Mesenchymal stem cell (in vitro differentiated cells and primary cell): ENCODE measurements around the gene PDS5B.

Experiments used
- DNase-seq: peaks from one replicate; pipeline ENCODE4 v3.0.0-alpha.2; 2013
- H2AFZ ChIP-seq: one replicate; pipeline ENCODE4 v1.6.1; 2013; ENCODE audit warnings: low read depth, mild to moderate bottlenecking, control low read depth, inconsistent platforms, low read length, moderate library complexity
- H2AK5ac ChIP-seq: 2 replicates; pipeline ENCODE4 v1.6.1; 2013; ENCODE audit warnings: low read length, moderate library complexity, mild to moderate bottlenecking, inconsistent platforms; ENCODE audit not compliant: severe bottlenecking
- H2BK120ac ChIP-seq: one replicate; pipeline ENCODE4 v1.6.1; 2013; ENCODE audit warnings: low read depth, mild to moderate bottlenecking, inconsistent platforms, low read length, moderate library complexity
- H2BK12ac ChIP-seq, 2 experiments: one replicate each; pipeline ENCODE4 v1.6.1; 2013; ENCODE audit warnings: inconsistent platforms in 2 of 2, low read length in 2 of 2, mild to moderate bottlenecking in 2 of 2, moderate library complexity in 2 of 2, control low read depth in 1 of 2
- H2BK15ac ChIP-seq: one replicate; pipeline ENCODE4 v1.6.1; 2013; ENCODE audit warnings: mild to moderate bottlenecking, low read depth, inconsistent platforms; ENCODE audit not compliant: poor library complexity, severe bottlenecking
- H2BK5ac ChIP-seq: 2 replicates; pipeline ENCODE4 v1.6.1; 2013; ENCODE audit warnings: low read depth, mild to moderate bottlenecking, low read length, control low read depth, inconsistent platforms; ENCODE audit not compliant: poor library complexity, severe bottlenecking
- H3K14ac ChIP-seq, 2 experiments: one replicate each; pipeline ENCODE4 v1.6.1; 2013; ENCODE audit warnings: inconsistent platforms in 2 of 2, low read length in 2 of 2, control low read depth in 1 of 2, mild to moderate bottlenecking in 1 of 2, moderate library complexity in 1 of 2
- H3K18ac ChIP-seq, 2 experiments: one replicate each; pipeline ENCODE4 v1.6.1; 2013; ENCODE audit warnings: inconsistent platforms in 2 of 2, low read length in 2 of 2, control low read depth in 1 of 2, low read depth in 1 of 2, mild to moderate bottlenecking in 1 of 2
- H3K23ac ChIP-seq, 2 experiments: one replicate each; pipeline ENCODE4 v1.6.1; 2013; ENCODE audit warnings: inconsistent platforms in 2 of 2, low read length in 2 of 2, mild to moderate bottlenecking in 2 of 2, moderate library complexity in 2 of 2, control low read depth in 1 of 2
- H3K27ac ChIP-seq: 2 replicates; pipeline ENCODE4 v1.5.1; 2013; ENCODE audit warnings: mild to moderate bottlenecking, moderate library complexity, low read length, control low read depth, inconsistent platforms; ENCODE audit not compliant: poor library complexity, severe bottlenecking
- H3K27me3 ChIP-seq, 2 experiments: 2 replicates each; pipeline versions ENCODE4 v1.6.1 to v1.7.0; 2013; ENCODE audit warnings: low read length in 2 of 2, mild to moderate bottlenecking in 2 of 2, moderate library complexity in 2 of 2, control low read depth in 1 of 2, inconsistent platforms in 1 of 2; ENCODE audit not compliant: control insufficient read depth in 1 of 2, insufficient read depth in 1 of 2
- H3K36me3 ChIP-seq, 2 experiments: 2 replicates each; pipeline versions ENCODE4 v1.6.1 to v1.7.0; 2013; ENCODE audit warnings: low read length in 2 of 2, control low read depth in 1 of 2, inconsistent platforms in 1 of 2, low read depth in 1 of 2, mild to moderate bottlenecking in 1 of 2; ENCODE audit not compliant: insufficient read depth in 2 of 2, control insufficient read depth in 1 of 2
- H3K4ac ChIP-seq, 2 experiments: one replicate each; pipeline ENCODE4 v1.6.1; 2013; ENCODE audit warnings: inconsistent platforms in 2 of 2, low read length in 2 of 2, mild to moderate bottlenecking in 2 of 2, moderate library complexity in 2 of 2, control low read depth in 1 of 2, low read depth in 1 of 2
- H3K4me1 ChIP-seq: 2 replicates; pipeline ENCODE4 v1.6.1; 2013; ENCODE audit warnings: low read depth, low read length, control low read depth; ENCODE audit not compliant: control insufficient read depth, insufficient read depth
- H3K4me2 ChIP-seq: 2 replicates; pipeline ENCODE4 v1.6.1; 2013; ENCODE audit warnings: low read length, mild to moderate bottlenecking, inconsistent platforms; ENCODE audit not compliant: poor library complexity, severe bottlenecking
- H3K4me3 ChIP-seq, 2 experiments: 2 replicates each; pipeline versions ENCODE4 v1.5.1 to v1.7.0; 2013; ENCODE audit warnings: low read length in 2 of 2, mild to moderate bottlenecking in 2 of 2, control low read depth in 1 of 2, low read depth in 1 of 2; ENCODE audit not compliant: insufficient read depth in 1 of 2
- H3K79me1 ChIP-seq: replicated peaks from 2 replicates; pipeline ENCODE4 v1.6.1; 2013; ENCODE audit warnings: mild to moderate bottlenecking, control low read depth, low read length, inconsistent platforms; ENCODE audit not compliant: poor library complexity, severe bottlenecking
- H3K9ac ChIP-seq: 2 replicates; pipeline ENCODE4 v1.7.0; 2013; ENCODE audit warnings: mild to moderate bottlenecking, low read length, moderate library complexity
- H3K9me3 ChIP-seq: 2 replicates; pipeline ENCODE4 v1.7.0; 2013; ENCODE audit warnings: mild to moderate bottlenecking, low read length; ENCODE audit not compliant: control insufficient read depth
- H4K8ac ChIP-seq: one replicate; pipeline ENCODE4 v1.6.1; 2013; ENCODE audit warnings: inconsistent platforms, mild to moderate bottlenecking, low read length, moderate library complexity
- H4K91ac ChIP-seq: one replicate; pipeline ENCODE4 v1.6.1; 2013; ENCODE audit warnings: mild to moderate bottlenecking, low read length, inconsistent platforms
- WGBS: methylation state at CpG from one replicate; pipeline ENCODE4 v1.1.7; 2013; ENCODE audit warnings: mixed read lengths; 5-methylcytosine and 5-hydroxymethylcytosine counted together

Gene PDS5B

GRCh38 chr13:32804673-32805230, 218.5 kb downstream of the PDS5B start:
- Histone ChIP-seq H3K4me1 (no peaks in the 10 kb centered on the region), H3K23ac (no peak overlapping the region), H2BK15ac (no peak overlapping the region), H2BK120ac (no peak overlapping the region), H3K4me2 (no peak overlapping the region), H3K4me3 (no peak overlapping the region), H3K79me1 (no peaks in the 10 kb centered on the region), H3K4ac (no peak overlapping the region), H4K8ac (no peak overlapping the region), H2AK5ac (no peak overlapping the region), H3K9ac (peak overlapping the region; percentile 29), H2AFZ (no peak overlapping the region), H2BK12ac (no peak overlapping the region), H2BK5ac (no peak overlapping the region), H3K36me3 (no peaks in the 10 kb centered on the region), H3K18ac (no peak overlapping the region), H3K9me3 (peaks cover 14% of the 10 kb centered on the region), H3K27ac (no peak overlapping the region), H3K27me3 (no peaks in the 10 kb centered on the region), H3K14ac (no peak overlapping the region), H4K91ac (no peak overlapping the region)
- DNase-seq, result peak; percentile 22
- WGBS, result 89% methylated on average over 1 of the region's 5 CpGs

GRCh38 chr13:32811297-32811800, 225.1 kb downstream of the PDS5B start:
- Histone ChIP-seq H3K9ac (no peak overlapping the region), H3K18ac (no peak overlapping the region), H2BK120ac (no peak overlapping the region), H2AK5ac (no peak overlapping the region), H4K8ac (no peak overlapping the region), H3K27me3 (no peaks in the 10 kb centered on the region), H2BK12ac (no peak overlapping the region), H3K4ac (no peak overlapping the region), H3K4me1 (no peaks in the 10 kb centered on the region), H3K4me2 (no peak overlapping the region), H3K9me3 (peaks cover 14% of the 10 kb centered on the region), H2AFZ (no peak overlapping the region), H3K79me1 (no peaks in the 10 kb centered on the region), H3K27ac (no peak overlapping the region), H3K36me3 (no peaks in the 10 kb centered on the region), H3K14ac (no peak overlapping the region), H2BK15ac (no peak overlapping the region), H4K91ac (no peak overlapping the region), H3K23ac (no peak overlapping the region), H2BK5ac (no peak overlapping the region), H3K4me3 (no peak overlapping the region)
- WGBS, result 74% methylated on average over 7 of the region's 7 CpGs
- peak; percentile 41 for DNase-seq

- Histone ChIP-seq H3K79me1 (no peaks in the 10 kb centered on the region), H2BK15ac (no peak overlapping the region), H3K9me3 (no peaks in the 10 kb centered on the region), H2BK120ac (no peak overlapping the region), H3K4me1 (peaks cover 3% of the 10 kb centered on the region), H3K27ac (no peak overlapping the region), H3K14ac (no peak overlapping the region), H3K9ac (no peak overlapping the region), H3K18ac (no peak overlapping the region), H2AFZ (no peak overlapping the region), H4K91ac (no peak overlapping the region), H4K8ac (no peak overlapping the region), H3K4me3 (no peak overlapping the region), H3K4me2 (no peak overlapping the region), H2AK5ac (no peak overlapping the region), H3K36me3 (no peaks in the 10 kb centered on the region), H2BK5ac (no peak overlapping the region), H3K23ac (no peak overlapping the region), H2BK12ac (no peak overlapping the region), H3K4ac (no peak overlapping the region), H3K27me3 (no peaks in the 10 kb centered on the region)
- no peak for DNase-seq
- 97% methylated on average over 14 of the region's 14 CpGs for WGBS
Measured at GRCh38 chr13:32821149-32821688, 235.0 kb downstream of the PDS5B start.

- no peak overlapping the region for H4K8ac ChIP-seq
- WGBS, result 78% methylated on average over 3 of the region's 4 CpGs
- DNase-seq, result no peak
Measured at GRCh38 chr13:32822771-32823170, 236.5 kb downstream of the PDS5B start.

More at GRCh38 chr13:32822771-32823170, 236.5 kb downstream of the PDS5B start:
- no peak overlapping the region for H2BK5ac ChIP-seq
- H2BK15ac ChIP-seq, result no peak overlapping the region
- no peak overlapping the region for H2BK120ac ChIP-seq
- H3K36me3 ChIP-seq, result no peaks in the 10 kb centered on the region
- H3K4me1 ChIP-seq, result peaks cover 3% of the 10 kb centered on the region
- H3K4me3 ChIP-seq, result no peak overlapping the region
- no peak overlapping the region for H2AK5ac ChIP-seq
- no peaks in the 10 kb centered on the region for H3K27me3 ChIP-seq
- H4K91ac ChIP-seq, result no peak overlapping the region
- H3K9me3 ChIP-seq, result no peaks in the 10 kb centered on the region
- no peak overlapping the region for H3K9ac ChIP-seq
- no peak overlapping the region for H2AFZ ChIP-seq
- H3K27ac ChIP-seq, result no peak overlapping the region
- H2BK12ac ChIP-seq, result peak overlapping the region in 1 of 2 experiments; percentile 65
- no peak overlapping the region for H3K4me2 ChIP-seq
- peak overlapping the region in 1 of 2 experiments; percentile 61 for H3K18ac ChIP-seq
- no peak overlapping the region for H3K23ac ChIP-seq
- H3K79me1 ChIP-seq, result no peaks in the 10 kb centered on the region
- H3K4ac ChIP-seq, result no peak overlapping the region
- H3K14ac ChIP-seq, result no peak overlapping the region
